Activated CD4-positive, CD25-positive, alpha-beta regulatory T cell treated with anti-CD3 and anti-CD28 coated beads, Interleukin-2, amount 50 U/mL, for 16 hours (primary cell): ENCODE results near the gene TP53I11.
A peak's percentile ranks its signal among the peaks of the same experiment; 100 is the strongest.

Experiments
- DNase-seq: peaks from one replicate; pipeline ENCODE4 v3.0.0-alpha.2; 2020; ENCODE audit warnings: low read depth, low spot score

The TP53I11 gene

GRCh38 chr11:44912270-44912987 is 38.3 kb downstream of the TP53I11 start:
- DNase-seq: no peak

DNA sequence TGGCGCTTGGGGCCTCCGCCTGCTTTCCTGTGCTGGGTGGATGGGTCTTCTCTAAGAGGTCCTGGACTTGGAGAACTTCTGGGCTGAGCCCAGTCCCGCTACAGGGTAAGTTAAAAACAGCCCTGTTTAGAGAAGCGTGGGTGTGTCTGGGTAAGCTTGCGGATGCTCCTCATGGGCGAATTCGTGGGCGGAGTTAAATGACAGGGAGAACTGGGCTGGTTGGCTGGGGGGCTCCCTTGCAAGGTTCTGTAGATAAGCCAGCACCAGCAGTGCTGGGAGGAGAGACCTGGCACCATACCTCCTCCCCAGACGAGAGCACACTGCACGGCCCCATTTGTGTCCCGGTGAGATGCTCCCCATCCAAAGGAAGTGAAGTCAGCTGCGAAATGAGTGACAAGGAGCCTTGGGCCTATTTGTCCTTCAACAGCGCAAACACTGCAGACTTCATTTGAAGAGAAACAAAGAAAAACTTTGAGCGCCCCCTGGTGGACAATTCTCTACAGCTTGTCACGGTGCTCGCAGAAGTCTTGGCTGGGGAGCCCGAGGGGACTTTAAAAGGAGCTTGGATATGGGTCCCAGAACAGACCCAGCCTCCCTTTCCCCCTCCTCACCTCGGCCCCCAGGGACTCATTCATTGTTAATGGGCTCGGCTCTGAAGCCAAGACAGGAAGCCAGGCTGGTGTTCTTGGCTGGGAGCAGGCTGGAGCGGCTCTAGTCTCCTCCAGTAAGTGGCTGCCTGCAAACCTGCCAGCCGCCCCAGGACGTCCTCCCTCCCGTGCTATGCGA is 39.5 kb downstream of the TP53I11 start:
- peak; percentile 74 for DNase-seq

- no peak for DNase-seq
Measured at GRCh38 chr11:44910591-44910990, 40.1 kb downstream of the TP53I11 start.

GRCh38 chr11:44909557-44909956 is 41.1 kb downstream of the TP53I11 start:
- DNase-seq: no peak

- no peak for DNase-seq
Measured at GRCh38 chr11:44906649-44907048, 44.0 kb downstream of the TP53I11 start.

- DNase-seq: no peak
Measured at GRCh38 chr11:44905131-44905866, 45.4 kb downstream of the TP53I11 start.

DNA sequence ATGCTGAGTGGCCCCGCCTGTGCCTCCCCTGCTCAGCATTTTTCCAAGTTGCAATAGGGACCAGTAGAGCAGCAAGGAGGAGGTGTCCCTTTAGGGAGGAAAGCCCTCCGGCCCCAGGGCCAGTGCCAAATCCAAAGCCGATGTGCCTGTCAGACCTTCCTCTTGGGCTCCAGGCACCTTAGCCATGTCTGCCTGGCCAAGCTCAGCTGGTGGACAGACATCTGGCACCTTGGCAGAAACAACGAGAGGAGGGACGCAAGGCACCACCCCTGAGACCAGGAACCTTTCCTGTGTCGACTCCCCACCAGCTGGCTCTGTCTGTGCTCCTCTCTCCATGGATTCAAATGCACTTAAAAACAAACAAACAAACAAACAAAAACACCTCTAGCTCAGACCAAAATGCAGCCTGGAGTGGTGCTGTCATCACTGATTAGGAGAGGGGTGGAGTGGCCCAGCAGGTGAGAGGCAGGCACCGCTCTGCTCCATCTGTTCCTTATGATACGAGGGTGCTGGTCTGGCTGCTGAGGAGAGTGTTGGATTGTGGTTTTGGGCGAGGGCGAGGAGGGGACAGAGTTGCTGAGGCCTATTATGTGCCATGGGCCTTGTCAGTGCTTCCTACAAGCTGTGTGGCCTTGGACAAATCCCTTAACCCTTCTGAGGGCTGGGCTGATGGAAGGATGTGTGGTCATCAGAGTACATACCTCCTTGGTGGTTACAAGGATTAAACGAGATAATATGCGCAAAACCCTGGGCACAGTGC is 46.2 kb downstream of the TP53I11 start:
- DNase-seq: no peak

- no peak for DNase-seq
Measured at GRCh38 chr11:44903518-44903917, 47.2 kb downstream of the TP53I11 start.

- DNase-seq: no peak
Measured at GRCh38 chr11:44903035-44903434, 47.6 kb downstream of the TP53I11 start.

DNA sequence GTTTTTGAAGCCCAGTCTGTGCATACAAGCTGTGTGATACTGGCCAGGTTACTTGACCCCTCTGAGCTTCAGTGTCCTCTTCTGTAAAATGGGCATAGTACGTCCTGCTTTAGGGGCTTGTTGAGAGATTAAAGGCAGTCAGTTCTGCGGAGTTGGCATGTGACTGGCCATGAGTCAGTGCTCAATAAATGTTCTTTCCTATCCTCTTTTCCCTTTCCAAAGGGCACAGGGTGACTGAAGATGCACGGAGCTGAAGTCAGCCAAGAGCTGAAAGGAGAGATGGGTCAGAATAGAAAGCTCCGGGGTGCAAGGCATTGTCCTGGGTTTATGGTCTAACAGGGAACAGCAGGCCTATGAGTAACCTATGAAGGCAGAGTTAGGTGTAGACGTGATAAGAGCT is 48.9 kb downstream of the TP53I11 start:
- DNase-seq: no peak

DNA sequence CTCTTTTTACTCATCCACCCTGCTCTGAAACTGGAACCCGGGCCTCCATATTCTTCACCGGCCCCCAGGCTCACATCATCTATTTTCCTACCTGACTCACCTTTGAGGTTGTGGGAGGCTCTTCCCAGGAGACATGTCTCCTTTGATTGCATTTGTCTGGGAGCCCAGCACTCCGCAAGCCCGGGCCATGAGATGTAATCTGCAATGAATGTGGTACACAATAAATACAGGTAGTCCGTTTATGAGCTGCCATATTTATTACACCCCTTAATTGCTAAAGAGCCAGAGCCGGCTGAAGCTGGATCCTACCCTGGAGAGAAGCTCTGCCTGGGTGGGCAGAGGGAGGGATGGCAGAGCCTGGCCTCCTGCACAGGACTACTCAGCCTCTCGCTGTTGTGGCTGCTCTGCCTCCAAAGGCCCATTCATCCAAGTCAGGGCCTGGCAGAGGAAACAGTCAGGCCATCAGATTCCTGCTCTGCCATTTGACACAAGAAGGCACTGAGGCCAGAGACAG is 49.5 kb downstream of the TP53I11 start:
- no peak for DNase-seq

- no peak for DNase-seq
Measured at GRCh38 chr11:44899959-44900358, 50.7 kb downstream of the TP53I11 start.

DNA sequence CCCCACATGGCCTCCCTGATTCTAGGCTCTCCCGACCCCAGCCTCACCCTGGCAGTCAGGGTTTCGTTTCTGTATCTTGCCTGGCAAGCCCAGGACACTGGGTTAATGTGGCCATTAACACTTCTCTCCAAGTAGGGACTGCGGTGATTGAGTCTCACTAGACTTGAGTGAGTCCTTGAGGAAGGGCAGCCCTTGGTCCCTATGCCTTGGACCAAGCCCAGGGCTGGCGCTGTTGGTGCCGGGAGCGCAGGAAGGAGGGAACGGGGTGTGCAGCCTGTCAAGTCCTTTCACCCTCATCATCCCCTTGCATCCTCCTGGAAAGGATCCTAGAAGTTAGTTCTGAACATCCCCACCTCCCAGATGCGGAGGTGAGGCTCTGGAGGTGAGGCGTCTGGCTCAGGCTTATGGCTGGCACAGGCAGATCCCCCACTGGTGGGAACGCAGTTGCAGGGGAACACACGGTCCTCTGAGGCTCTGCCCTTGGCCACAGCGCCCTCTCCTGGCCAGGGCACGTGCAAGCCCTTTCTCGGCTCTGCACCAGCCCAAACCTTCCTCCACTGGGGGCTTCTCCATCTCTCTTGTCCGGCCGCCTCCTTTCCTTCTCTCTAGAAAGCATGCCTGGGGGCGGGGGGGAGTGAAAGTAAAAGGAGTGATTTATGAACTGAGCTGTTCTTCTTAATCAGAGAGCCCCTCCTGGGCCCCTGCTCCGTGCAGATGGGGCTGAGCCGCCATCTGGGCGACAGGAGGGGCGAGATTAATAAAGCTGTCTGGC is 56.7 kb downstream of the TP53I11 start:
- DNase-seq: peak; percentile 23

DNA sequence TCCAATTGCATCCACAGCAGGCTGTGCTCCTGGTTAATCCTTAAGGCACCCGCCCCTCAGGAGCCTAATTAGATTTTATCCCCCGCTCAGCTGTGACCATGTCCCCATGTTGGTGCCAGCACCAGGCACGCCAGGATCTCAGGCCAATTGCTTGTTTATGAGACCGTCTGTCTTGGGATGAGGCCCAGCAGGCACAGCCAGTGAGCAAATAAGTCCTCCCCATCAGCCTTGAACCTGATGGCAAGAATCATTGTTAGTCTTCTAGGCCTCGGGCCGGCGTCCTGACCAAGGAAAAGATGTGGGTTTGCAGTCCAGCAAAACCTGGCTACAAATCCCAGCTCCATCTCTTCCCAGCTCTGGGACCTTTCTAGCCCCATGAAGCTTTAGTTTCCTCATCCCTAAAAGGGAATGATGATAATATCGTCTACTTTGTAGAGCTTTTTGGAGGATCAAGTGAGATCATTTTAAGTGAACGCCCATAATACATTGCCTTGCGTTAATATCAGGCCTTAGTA is 57.3 kb downstream of the TP53I11 start:
- no peak for DNase-seq

GRCh38 chr11:44892843-44893242 is 57.8 kb downstream of the TP53I11 start:
- DNase-seq: no peak

GRCh38 chr11:44889266-44889665 is 61.4 kb downstream of the TP53I11 start:
- no peak for DNase-seq

- no peak for DNase-seq
Measured at GRCh38 chr11:44887636-44888035, 63.0 kb downstream of the TP53I11 start.

DNA sequence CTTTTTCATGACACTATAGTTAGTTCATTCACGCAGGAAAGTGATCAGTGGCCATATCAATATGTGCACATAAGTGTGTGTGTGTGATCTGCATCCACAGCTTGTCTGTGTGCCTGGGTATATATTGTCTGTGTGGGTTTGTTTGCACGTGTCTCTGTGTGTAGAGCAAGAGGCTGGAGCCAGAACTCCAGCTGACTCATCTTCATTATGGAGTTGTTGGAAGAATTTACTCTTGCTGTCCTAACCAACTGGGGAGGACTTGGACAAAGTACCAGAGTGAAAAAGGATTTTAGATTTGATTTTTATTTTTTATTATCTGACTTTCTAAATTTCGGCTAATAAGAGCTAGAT is 63.9 kb downstream of the TP53I11 start:
- no peak for DNase-seq

DNA sequence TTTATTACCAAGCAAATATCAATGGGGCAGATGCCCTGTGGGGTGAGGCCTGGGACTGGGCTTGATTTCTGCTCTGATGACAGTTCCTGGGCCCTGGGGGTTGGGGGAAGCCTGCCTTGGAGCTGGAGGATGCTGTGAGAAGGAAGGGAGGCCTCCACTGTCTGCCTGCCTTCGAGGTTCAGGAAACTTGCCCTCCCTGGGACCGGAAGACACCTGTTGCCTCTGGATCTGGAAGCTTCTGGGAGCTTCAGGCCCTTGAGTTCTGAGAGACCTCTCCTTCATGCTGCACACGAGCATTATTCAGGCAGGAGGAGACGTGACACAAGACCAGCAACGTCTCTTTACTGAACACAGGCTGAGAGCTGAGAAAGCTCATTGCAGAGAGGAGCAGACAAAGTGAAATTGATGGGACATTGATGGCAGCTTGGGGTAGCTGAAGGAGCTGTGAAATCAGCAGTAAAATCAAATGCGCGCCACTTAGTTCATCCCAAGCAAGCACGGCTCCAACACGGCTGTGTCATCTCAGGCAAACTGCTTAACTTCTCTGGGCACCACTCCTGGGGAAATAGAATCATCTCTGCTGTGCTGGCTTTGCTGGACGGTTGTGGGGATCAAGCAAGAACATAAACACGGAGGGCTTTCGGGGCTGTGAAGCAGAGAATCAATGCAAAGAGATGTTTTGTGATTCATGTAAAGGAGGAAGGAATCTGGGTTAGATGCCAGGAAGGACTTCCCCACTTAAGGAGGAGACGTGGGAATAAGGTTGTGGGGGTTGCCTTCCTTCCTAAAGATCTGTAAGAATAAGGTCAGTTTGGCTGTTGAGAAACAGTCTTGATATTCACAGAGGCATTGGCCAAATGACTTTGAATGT is 64.5 kb downstream of the TP53I11 start:
- no peak for DNase-seq
